Measurements from ENCODE around the gene LARGE1.

The LARGE1 gene

GRCh38 chr22:33605221-33605620 is 315.1 kb downstream of the LARGE1 start:
- Histone ChIP-seq H3K9ac (ENCODE audit: low read length in 2 of 2) (no peak overlapping the region), H3K9me3 (ENCODE audit: control insufficient read depth in 2 of 2, low read length in 2 of 2) (no peaks in the 10 kb centered on the region), H3K27ac (ENCODE audit: low read length) (no peak overlapping the region), H3K36me3 (ENCODE audit: control insufficient read depth in 2 of 2, insufficient read depth in 2 of 2, low read length in 2 of 2) (peaks cover 0 to 13% of the 10 kb centered on the region in 2 donors), H3K27me3 (ENCODE audit: control insufficient read depth in 1 of 2, insufficient read depth in 2 of 2, low read length in 2 of 2) (no peaks in the 10 kb centered on the region), H3K4me1 (ENCODE audit: control insufficient read depth, insufficient read depth, low read length) (no peaks in the 10 kb centered on the region), H3K4me3 (ENCODE audit: low read length in 2 of 2) (no peak overlapping the region)

DNA sequence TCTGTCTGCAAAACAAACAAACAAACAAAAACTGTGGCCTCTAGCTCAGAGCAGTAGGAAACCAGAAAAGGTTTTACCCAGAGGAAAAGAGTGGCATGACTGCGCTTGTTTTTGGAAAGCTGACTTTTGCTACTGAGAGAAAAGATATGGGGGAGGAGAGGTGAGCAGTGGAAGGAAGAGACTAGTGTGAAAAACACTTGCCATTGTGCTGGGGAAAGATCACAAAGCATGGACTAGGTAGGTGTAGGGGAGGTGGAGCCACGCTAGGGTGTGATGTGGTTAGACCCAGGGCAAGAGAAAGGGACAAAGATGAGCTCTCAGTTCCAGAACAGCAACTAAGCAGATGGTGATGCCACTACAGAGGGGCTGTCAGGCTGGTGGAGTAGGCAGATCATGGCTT is 319.2 kb downstream of the LARGE1 start:
- no peak overlapping the region for H3K4me3 ChIP-seq (ENCODE audit: low read length in 2 of 2)
- H3K36me3 ChIP-seq (ENCODE audit: control insufficient read depth in 2 of 2, insufficient read depth in 2 of 2, low read length in 2 of 2) = peaks cover 0 to 11% of the 10 kb centered on the region in 2 donors
- no peak overlapping the region for H3K9ac ChIP-seq (ENCODE audit: low read length in 2 of 2)
- no peak overlapping the region for H3K27ac ChIP-seq (ENCODE audit: low read length)
- no peaks in the 10 kb centered on the region for H3K27me3 ChIP-seq (ENCODE audit: control insufficient read depth in 1 of 2, insufficient read depth in 2 of 2, low read length in 2 of 2)
- H3K9me3 ChIP-seq (ENCODE audit: control insufficient read depth in 2 of 2, low read length in 2 of 2) = no peaks in the 10 kb centered on the region
- H3K4me1 ChIP-seq (ENCODE audit: control insufficient read depth, insufficient read depth, low read length) = no peaks in the 10 kb centered on the region

- no peak overlapping the region for H3K9ac ChIP-seq (ENCODE audit: low read length in 2 of 2)
- no peak overlapping the region for H3K27ac ChIP-seq (ENCODE audit: low read length)
- H3K27me3 ChIP-seq (ENCODE audit: control insufficient read depth in 1 of 2, insufficient read depth in 2 of 2, low read length in 2 of 2) = no peaks in the 10 kb centered on the region
- H3K4me3 ChIP-seq (ENCODE audit: low read length in 2 of 2) = no peak overlapping the region
- H3K4me1 ChIP-seq (ENCODE audit: control insufficient read depth, insufficient read depth, low read length) = no peaks in the 10 kb centered on the region
- H3K9me3 ChIP-seq (ENCODE audit: control insufficient read depth in 2 of 2, low read length in 2 of 2) = no peaks in the 10 kb centered on the region
- peaks cover 0 to 11% of the 10 kb centered on the region in 2 donors for H3K36me3 ChIP-seq (ENCODE audit: control insufficient read depth in 2 of 2, insufficient read depth in 2 of 2, low read length in 2 of 2)
Measured at GRCh38 chr22:33600595-33600994, 319.7 kb downstream of the LARGE1 start.

DNA sequence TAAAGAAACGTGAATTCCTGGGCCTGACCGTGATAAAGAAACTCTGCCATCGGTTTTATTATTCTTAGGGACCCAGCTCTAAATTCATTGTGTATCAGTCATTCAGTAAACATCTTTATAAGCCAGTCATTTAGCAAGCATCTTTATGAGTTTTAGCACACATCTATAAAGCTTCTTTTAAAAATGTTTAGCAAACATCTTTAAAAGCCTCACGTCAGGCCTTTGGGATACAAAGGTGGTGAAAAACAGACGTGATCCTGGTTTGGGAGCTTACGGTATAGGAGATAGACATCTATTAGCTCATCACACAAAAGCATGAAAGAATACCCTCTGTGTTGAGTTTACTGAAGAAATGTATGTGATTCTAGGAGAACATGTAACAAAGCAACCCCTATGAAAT is 320.2 kb downstream of the LARGE1 start:
- no peak overlapping the region for H3K4me3 ChIP-seq (ENCODE audit: low read length in 2 of 2)
- H3K36me3 ChIP-seq (ENCODE audit: control insufficient read depth in 2 of 2, insufficient read depth in 2 of 2, low read length in 2 of 2) = peaks cover 0 to 11% of the 10 kb centered on the region in 2 donors
- H3K9ac ChIP-seq (ENCODE audit: low read length in 2 of 2) = no peak overlapping the region
- no peaks in the 10 kb centered on the region for H3K4me1 ChIP-seq (ENCODE audit: control insufficient read depth, insufficient read depth, low read length)
- no peak overlapping the region for H3K27ac ChIP-seq (ENCODE audit: low read length)
- H3K27me3 ChIP-seq (ENCODE audit: control insufficient read depth in 1 of 2, insufficient read depth in 2 of 2, low read length in 2 of 2) = no peaks in the 10 kb centered on the region
- no peaks in the 10 kb centered on the region for H3K9me3 ChIP-seq (ENCODE audit: control insufficient read depth in 2 of 2, low read length in 2 of 2)

GRCh38 chr22:33599596-33599995 is 320.7 kb downstream of the LARGE1 start:
- Histone ChIP-seq H3K9ac (ENCODE audit: low read length in 2 of 2) (no peak overlapping the region), H3K4me3 (ENCODE audit: low read length in 2 of 2) (no peak overlapping the region), H3K4me1 (ENCODE audit: control insufficient read depth, insufficient read depth, low read length) (no peaks in the 10 kb centered on the region), H3K9me3 (ENCODE audit: control insufficient read depth in 2 of 2, low read length in 2 of 2) (no peaks in the 10 kb centered on the region), H3K27me3 (ENCODE audit: control insufficient read depth in 1 of 2, insufficient read depth in 2 of 2, low read length in 2 of 2) (no peaks in the 10 kb centered on the region), H3K36me3 (ENCODE audit: control insufficient read depth in 2 of 2, insufficient read depth in 2 of 2, low read length in 2 of 2) (peaks cover 0 to 11% of the 10 kb centered on the region in 2 donors), H3K27ac (ENCODE audit: low read length) (no peak overlapping the region)

- Histone ChIP-seq H3K27me3 (ENCODE audit: control insufficient read depth in 1 of 2, insufficient read depth in 2 of 2, low read length in 2 of 2) (no peaks in the 10 kb centered on the region), H3K27ac (ENCODE audit: low read length) (no peak overlapping the region), H3K9me3 (ENCODE audit: control insufficient read depth in 2 of 2, low read length in 2 of 2) (no peaks in the 10 kb centered on the region), H3K4me1 (ENCODE audit: control insufficient read depth, insufficient read depth, low read length) (no peaks in the 10 kb centered on the region), H3K4me3 (ENCODE audit: low read length in 2 of 2) (no peak overlapping the region), H3K9ac (ENCODE audit: low read length in 2 of 2) (no peak overlapping the region), H3K36me3 (ENCODE audit: control insufficient read depth in 2 of 2, insufficient read depth in 2 of 2, low read length in 2 of 2) (peaks cover 0 to 5% of the 10 kb centered on the region in 2 donors)
Measured at GRCh38 chr22:33598821-33599220, 321.5 kb downstream of the LARGE1 start.

DNA sequence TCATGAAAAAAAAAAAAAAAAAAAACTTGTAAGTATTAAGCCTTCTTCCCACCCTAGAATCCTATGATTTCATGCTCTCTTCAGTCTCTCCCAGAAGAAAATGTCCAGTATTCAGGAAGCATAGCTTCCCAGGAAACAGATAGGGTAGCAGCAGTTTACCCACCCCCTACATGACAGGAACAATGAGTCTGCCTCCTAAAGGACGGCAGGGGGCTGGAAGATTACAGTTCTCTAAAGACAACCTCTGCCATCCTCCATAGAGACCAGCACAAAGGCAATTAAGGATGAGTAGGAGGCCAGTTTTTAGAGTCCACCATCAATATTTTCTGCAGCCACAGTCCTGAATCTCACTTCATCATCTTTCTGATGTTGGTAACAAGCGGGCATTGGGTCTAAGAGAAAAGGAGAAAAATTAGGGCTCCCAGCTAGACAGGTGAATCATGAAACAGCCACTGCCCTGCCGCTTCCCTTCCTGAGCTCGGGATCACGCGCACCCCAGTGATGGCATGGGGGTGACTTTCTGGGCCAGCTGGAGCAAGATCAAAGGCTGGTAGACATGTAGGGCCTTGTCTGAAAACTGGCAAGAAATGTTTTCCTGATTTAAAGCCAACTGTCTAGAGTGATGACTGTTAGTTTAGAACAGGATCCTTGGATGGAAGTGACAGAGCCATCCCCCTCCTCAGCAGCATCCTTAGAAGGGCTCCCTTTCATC is 322.8 kb downstream of the LARGE1 start:
- peaks cover 0 to 3% of the 10 kb centered on the region in 2 donors for H3K36me3 ChIP-seq (ENCODE audit: control insufficient read depth in 2 of 2, insufficient read depth in 2 of 2, low read length in 2 of 2)
- H3K27ac ChIP-seq (ENCODE audit: low read length) = no peak overlapping the region
- H3K4me1 ChIP-seq (ENCODE audit: control insufficient read depth, insufficient read depth, low read length) = no peaks in the 10 kb centered on the region
- no peak overlapping the region for H3K9ac ChIP-seq (ENCODE audit: low read length in 2 of 2)
- no peaks in the 10 kb centered on the region for H3K9me3 ChIP-seq (ENCODE audit: control insufficient read depth in 2 of 2, low read length in 2 of 2)
- no peak overlapping the region for H3K4me3 ChIP-seq (ENCODE audit: low read length in 2 of 2)
- H3K27me3 ChIP-seq (ENCODE audit: control insufficient read depth in 1 of 2, insufficient read depth in 2 of 2, low read length in 2 of 2) = no peaks in the 10 kb centered on the region

DNA sequence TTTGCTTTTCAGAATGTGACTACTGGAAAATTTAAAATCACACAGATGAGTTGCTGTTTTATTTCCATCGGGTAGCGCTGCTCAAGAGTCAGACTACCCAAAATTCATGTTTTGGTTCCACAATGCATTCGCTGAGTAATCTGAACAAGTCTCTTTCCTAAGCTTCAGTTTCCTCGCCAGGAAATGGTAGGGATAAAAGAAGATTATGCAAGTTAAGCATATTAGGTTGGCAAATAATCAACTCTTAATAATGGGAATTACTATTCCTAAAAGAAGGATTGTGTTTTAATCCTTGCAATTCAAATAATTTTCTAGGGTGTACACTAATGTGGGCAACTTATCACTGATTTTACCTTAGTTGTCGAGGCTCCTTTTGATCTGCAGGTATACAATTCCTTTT is 326.5 kb downstream of the LARGE1 start:
- no peak overlapping the region for H3K27ac ChIP-seq (ENCODE audit: low read length)
- H3K27me3 ChIP-seq (ENCODE audit: control insufficient read depth in 1 of 2, insufficient read depth in 2 of 2, low read length in 2 of 2) = no peaks in the 10 kb centered on the region
- H3K9me3 ChIP-seq (ENCODE audit: control insufficient read depth in 2 of 2, low read length in 2 of 2) = no peaks in the 10 kb centered on the region
- H3K9ac ChIP-seq (ENCODE audit: low read length in 2 of 2) = no peak overlapping the region
- no peaks in the 10 kb centered on the region for H3K36me3 ChIP-seq (ENCODE audit: control insufficient read depth in 2 of 2, insufficient read depth in 2 of 2, low read length in 2 of 2)
- H3K4me3 ChIP-seq (ENCODE audit: low read length in 2 of 2) = no peak overlapping the region
- H3K4me1 ChIP-seq (ENCODE audit: control insufficient read depth, insufficient read depth, low read length) = no peaks in the 10 kb centered on the region

DNA sequence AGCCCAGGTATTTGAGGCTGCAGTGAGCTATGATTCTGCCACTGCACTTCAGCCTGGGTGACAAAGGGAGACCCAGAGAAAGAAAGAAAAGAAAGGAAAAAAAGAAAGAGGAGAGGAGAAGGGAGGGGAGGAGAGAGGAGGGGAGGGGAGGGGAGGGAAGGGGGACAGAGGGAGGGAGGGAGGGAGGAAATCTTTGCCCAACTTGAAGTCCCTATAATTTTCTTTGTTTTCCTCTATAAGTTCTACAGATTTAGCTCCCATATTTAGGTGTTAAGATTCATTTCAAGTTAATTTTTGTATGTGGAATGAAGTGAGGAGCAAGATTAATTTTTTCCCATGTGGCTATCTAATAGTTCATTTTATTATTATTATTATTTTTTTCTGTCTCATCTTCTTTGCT is 328.3 kb downstream of the LARGE1 start:
- H3K36me3 ChIP-seq (ENCODE audit: control insufficient read depth in 2 of 2, insufficient read depth in 2 of 2, low read length in 2 of 2) = no peaks in the 10 kb centered on the region
- no peak overlapping the region for H3K4me3 ChIP-seq (ENCODE audit: low read length in 2 of 2)
- no peak overlapping the region for H3K27ac ChIP-seq (ENCODE audit: low read length)
- H3K9ac ChIP-seq (ENCODE audit: low read length in 2 of 2) = no peak overlapping the region
- H3K9me3 ChIP-seq (ENCODE audit: control insufficient read depth in 2 of 2, low read length in 2 of 2) = no peaks in the 10 kb centered on the region
- no peaks in the 10 kb centered on the region for H3K4me1 ChIP-seq (ENCODE audit: control insufficient read depth, insufficient read depth, low read length)
- H3K27me3 ChIP-seq (ENCODE audit: control insufficient read depth in 1 of 2, insufficient read depth in 2 of 2, low read length in 2 of 2) = no peaks in the 10 kb centered on the region

GRCh38 chr22:33589297-33589696 is 331.0 kb downstream of the LARGE1 start:
- Histone ChIP-seq H3K9ac (ENCODE audit: low read length in 2 of 2) (no peak overlapping the region), H3K9me3 (ENCODE audit: control insufficient read depth in 2 of 2, low read length in 2 of 2) (no peaks in the 10 kb centered on the region), H3K27ac (ENCODE audit: low read length) (no peak overlapping the region), H3K4me1 (ENCODE audit: control insufficient read depth, insufficient read depth, low read length) (no peaks in the 10 kb centered on the region), H3K4me3 (ENCODE audit: low read length in 2 of 2) (no peak overlapping the region), H3K36me3 (ENCODE audit: control insufficient read depth in 2 of 2, insufficient read depth in 2 of 2, low read length in 2 of 2) (no peaks in the 10 kb centered on the region), H3K27me3 (ENCODE audit: control insufficient read depth in 1 of 2, insufficient read depth in 2 of 2, low read length in 2 of 2) (no peaks in the 10 kb centered on the region)

- Histone ChIP-seq H3K9me3 (ENCODE audit: control insufficient read depth in 2 of 2, low read length in 2 of 2) (no peaks in the 10 kb centered on the region), H3K27ac (ENCODE audit: low read length) (no peak overlapping the region), H3K36me3 (ENCODE audit: control insufficient read depth in 2 of 2, insufficient read depth in 2 of 2, low read length in 2 of 2) (no peaks in the 10 kb centered on the region)
Measured at GRCh38 chr22:33588860-33589259, 331.4 kb downstream of the LARGE1 start.

More at GRCh38 chr22:33588860-33589259, 331.4 kb downstream of the LARGE1 start:
- Histone ChIP-seq H3K4me3 (ENCODE audit: low read length in 2 of 2) (no peak overlapping the region), H3K9ac (ENCODE audit: low read length in 2 of 2) (no peak overlapping the region), H3K4me1 (ENCODE audit: control insufficient read depth, insufficient read depth, low read length) (no peaks in the 10 kb centered on the region), H3K27me3 (ENCODE audit: control insufficient read depth in 1 of 2, insufficient read depth in 2 of 2, low read length in 2 of 2) (no peaks in the 10 kb centered on the region)

Data from stomach smooth muscle (tissue), 2 donors.